ENCODE measurements around the gene ZNF354B. TPM values are rescaled to one million over a fixed set of nuclear protein-coding genes. Genes with fewer than 3 reads are reported as not detected.

ZNF354B gene
- total and polyA plus RNA-seq, 2 of the 13 experiments (the other 11 are each of a cell fraction or from before 2014, with no cell fraction given) = 7.8 to 10.3 TPM

- TF ChIP-seq DR1 (CRISPR knock-in tag; IDR thresholded peaks at IDR 0.05) (no peak; the same call in 1 of the 2 replicates), TERF1 (CRISPR knock-in tag; IDR thresholded peaks at IDR 0.05) (no peak), SMAD9 (CRISPR knock-in tag; IDR thresholded peaks at IDR 0.05) (no peak), SALL1 (CRISPR knock-in tag; IDR thresholded peaks at IDR 0.05) (peak; percentile 63; the same call in 1 of the 2 replicates), DRAP1 (CRISPR knock-in tag; IDR thresholded peaks at IDR 0.05) (peak; percentile 57; the same call in 1 of the 2 replicates), SOX5 (CRISPR knock-in tag; IDR thresholded peaks at IDR 0.05; ENCODE audit: borderline replicate concordance) (0 out of 2 replicates have a peak, but pooled peaks have one; percentile 12), ZNF44 (CRISPR knock-in tag; IDR thresholded peaks at IDR 0.05) (no peak), ZNF749 (CRISPR knock-in tag; IDR thresholded peaks at IDR 0.05; ENCODE audit: borderline replicate concordance) (0 out of 2 replicates have a peak, but pooled peaks have one; percentile 66)
- TF ChIP-seq, protein P1, sequence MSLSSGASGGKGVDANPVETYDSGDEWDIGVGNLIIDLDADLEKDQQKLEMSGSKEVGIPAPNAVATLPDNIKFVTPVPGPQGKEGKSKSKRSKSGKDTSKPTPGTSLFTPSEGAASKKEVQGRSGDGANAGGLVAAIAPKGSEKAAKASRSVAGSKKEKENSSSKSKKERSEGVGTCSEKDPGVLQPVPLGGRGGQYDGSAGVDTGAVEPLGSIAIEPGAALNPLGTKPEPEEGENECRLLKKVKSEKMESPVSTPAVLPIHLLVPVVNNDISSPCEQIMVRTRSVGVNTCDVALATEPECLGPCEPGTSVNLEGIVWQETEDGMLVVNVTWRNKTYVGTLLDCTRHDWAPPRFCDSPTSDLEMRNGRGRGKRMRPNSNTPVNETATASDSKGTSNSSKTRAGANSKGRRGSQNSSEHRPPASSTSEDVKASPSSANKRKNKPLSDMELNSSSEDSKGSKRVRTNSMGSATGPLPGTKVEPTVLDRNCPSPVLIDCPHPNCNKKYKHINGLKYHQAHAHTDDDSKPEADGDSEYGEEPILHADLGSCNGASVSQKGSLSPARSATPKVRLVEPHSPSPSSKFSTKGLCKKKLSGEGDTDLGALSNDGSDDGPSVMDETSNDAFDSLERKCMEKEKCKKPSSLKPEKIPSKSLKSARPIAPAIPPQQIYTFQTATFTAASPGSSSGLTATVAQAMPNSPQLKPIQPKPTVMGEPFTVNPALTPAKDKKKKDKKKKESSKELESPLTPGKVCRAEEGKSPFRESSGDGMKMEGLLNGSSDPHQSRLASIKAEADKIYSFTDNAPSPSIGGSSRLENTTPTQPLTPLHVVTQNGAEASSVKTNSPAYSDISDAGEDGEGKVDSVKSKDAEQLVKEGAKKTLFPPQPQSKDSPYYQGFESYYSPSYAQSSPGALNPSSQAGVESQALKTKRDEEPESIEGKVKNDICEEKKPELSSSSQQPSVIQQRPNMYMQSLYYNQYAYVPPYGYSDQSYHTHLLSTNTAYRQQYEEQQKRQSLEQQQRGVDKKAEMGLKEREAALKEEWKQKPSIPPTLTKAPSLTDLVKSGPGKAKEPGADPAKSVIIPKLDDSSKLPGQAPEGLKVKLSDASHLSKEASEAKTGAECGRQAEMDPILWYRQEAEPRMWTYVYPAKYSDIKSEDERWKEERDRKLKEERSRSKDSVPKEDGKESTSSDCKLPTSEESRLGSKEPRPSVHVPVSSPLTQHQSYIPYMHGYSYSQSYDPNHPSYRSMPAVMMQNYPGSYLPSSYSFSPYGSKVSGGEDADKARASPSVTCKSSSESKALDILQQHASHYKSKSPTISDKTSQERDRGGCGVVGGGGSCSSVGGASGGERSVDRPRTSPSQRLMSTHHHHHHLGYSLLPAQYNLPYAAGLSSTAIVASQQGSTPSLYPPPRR (CRISPR knock-in tag; IDR thresholded peaks at IDR 0.05; ENCODE audit: borderline replicate concordance) = 0 out of 2 replicates have a peak, but pooled peaks have one; percentile 31
- TF ChIP-seq, protein P2, sequence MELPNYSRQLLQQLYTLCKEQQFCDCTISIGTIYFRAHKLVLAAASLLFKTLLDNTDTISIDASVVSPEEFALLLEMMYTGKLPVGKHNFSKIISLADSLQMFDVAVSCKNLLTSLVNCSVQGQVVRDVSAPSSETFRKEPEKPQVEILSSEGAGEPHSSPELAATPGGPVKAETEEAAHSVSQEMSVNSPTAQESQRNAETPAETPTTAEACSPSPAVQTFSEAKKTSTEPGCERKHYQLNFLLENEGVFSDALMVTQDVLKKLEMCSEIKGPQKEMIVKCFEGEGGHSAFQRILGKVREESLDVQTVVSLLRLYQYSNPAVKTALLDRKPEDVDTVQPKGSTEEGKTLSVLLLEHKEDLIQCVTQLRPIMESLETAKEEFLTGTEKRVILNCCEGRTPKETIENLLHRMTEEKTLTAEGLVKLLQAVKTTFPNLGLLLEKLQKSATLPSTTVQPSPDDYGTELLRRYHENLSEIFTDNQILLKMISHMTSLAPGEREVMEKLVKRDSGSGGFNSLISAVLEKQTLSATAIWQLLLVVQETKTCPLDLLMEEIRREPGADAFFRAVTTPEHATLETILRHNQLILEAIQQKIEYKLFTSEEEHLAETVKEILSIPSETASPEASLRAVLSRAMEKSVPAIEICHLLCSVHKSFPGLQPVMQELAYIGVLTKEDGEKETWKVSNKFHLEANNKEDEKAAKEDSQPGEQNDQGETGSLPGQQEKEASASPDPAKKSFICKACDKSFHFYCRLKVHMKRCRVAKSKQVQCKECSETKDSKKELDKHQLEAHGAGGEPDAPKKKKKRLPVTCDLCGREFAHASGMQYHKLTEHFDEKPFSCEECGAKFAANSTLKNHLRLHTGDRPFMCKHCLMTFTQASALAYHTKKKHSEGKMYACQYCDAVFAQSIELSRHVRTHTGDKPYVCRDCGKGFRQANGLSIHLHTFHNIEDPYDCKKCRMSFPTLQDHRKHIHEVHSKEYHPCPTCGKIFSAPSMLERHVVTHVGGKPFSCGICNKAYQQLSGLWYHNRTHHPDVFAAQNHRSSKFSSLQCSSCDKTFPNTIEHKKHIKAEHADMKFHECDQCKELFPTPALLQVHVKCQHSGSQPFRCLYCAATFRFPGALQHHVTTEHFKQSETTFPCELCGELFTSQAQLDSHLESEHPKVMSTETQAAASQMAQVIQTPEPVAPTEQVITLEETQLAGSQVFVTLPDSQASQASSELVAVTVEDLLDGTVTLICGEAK (IDR thresholded peaks at IDR 0.05) = no peak
- TF ChIP-seq, protein P2 (CRISPR knock-in tag; IDR thresholded peaks at IDR 0.05) = 0 out of 2 replicates have a peak, but pooled peaks have one; percentile 37
Observed at GRCh38 chr5:178859625-178860521, at the start of gene ZNF354B (continued).

Data from HepG2 (cell line).